Spleen (tissue), 11 donors: ENCODE data around the gene NHERF1. TPM values are rescaled to one million over a fixed set of nuclear protein-coding genes. Genes with fewer than 3 reads are reported as not detected.

ENCODE experiments used
- DNase-seq: peaks from one replicate; pipeline ENCODE4 v3.0.0-alpha.2; 2020
- H3K27ac ChIP-seq, 8 donors: fragments of 200-600 bp; sonication (generic) in 7 of 8; 1 replicate in 4 of 8; 2 replicates in 4 of 8; pipeline versions ENCODE4 v1.5.0 to v1.8.0; 2016 to 2021; ENCODE audit warnings: inconsistent platforms in 4 of 8, mild to moderate bottlenecking in 4 of 8, moderate library complexity in 1 of 8
- H3K27me3 ChIP-seq, 7 donors: fragments of 200-600 bp; sonication (generic) in 6 of 7; replicated peaks in 1 of 7; 1 replicate in 4 of 7; 2 replicates in 3 of 7; pipeline versions ENCODE4 v1.5.0 to v1.8.0; 2016 to 2021; ENCODE audit warnings: inconsistent platforms in 3 of 7, mild to moderate bottlenecking in 1 of 7
- H3K36me3 ChIP-seq, 6 donors: fragments of 200-600 bp; sonication (generic) in 5 of 6; 1 replicate in 4 of 6; 2 replicates in 2 of 6; pipeline versions ENCODE4 v1.5.0 to v1.8.0; 2016 to 2021; ENCODE audit warnings: inconsistent platforms in 2 of 6
- H3K4me1 ChIP-seq, 6 donors: fragments of 200-600 bp; sonication (generic) in 5 of 6; 1 replicate in 3 of 6; 2 replicates in 3 of 6; pipeline versions ENCODE4 v1.5.0 to v1.8.0; 2016 to 2021; ENCODE audit warnings: inconsistent platforms in 3 of 6
- H3K4me3 ChIP-seq, 8 donors: fragments of 200-600 bp; sonication (generic) in 7 of 8; 1 replicate in 4 of 8; 2 replicates in 4 of 8; pipeline versions ENCODE4 v1.5.0 to v1.8.0; 2016 to 2021; ENCODE audit warnings: inconsistent platforms in 4 of 8, mild to moderate bottlenecking in 4 of 8, moderate library complexity in 2 of 8
- H3K9me3 ChIP-seq, 8 donors: fragments of 200-600 bp; sonication (generic) in 7 of 8; 1 replicate in 4 of 8; 2 replicates in 4 of 8; pipeline versions ENCODE4 v1.5.0 to v1.8.0; 2016 to 2021; ENCODE audit warnings: inconsistent platforms in 4 of 8
- CTCF ChIP-seq, 11 experiments: fragments of 200-600 bp in 7 of 11; fragments of 450-650 bp in 4 of 11; sonication (generic) in 4 of 11; IDR thresholded peaks in 8 of 11; conservative IDR thresholded peaks in 3 of 11; 1 replicate in 7 of 11; 2 replicates in 4 of 11; pipeline versions ENCODE4 v1.4.0 to v1.8.0; 2016 to 2021; ENCODE audit warnings: antibody characterized with exemption in 11 of 11, inconsistent platforms in 4 of 11, mild to moderate bottlenecking in 1 of 11
- POLR2A ChIP-seq, 3 donors: fragments of 450-650 bp; IDR thresholded peaks; one replicate each; pipeline ENCODE4 v1.5.1; 2017; ENCODE audit warnings: antibody characterized with exemption in 3 of 3, mild to moderate bottlenecking in 1 of 3
- POLR2AphosphoS5 ChIP-seq, 3 donors: sonication (generic); formaldehyde crosslinking; IDR thresholded peaks; one replicate each; pipeline ENCODE4 v1.5.1; 2017; ENCODE audit warnings: antibody characterized with exemption in 3 of 3
- WGBS, 5 donors: extraction: QIAGEN DNeasy Blood & Tissue Kit in 3 of 5; methylation state at CpG; one replicate each; pipeline versions ENCODE4 v1.1.5 to v1.1.7; 2013 to 2018; 5-methylcytosine and 5-hydroxymethylcytosine counted together
- intact Hi-C: fragments of 100-400 bp; cut with DNase I; formaldehyde crosslinking; loops from one replicate; pipeline ENCODE4 v1.15.0; 2023; ENCODE audit warnings: low total_unique reads
- polyA plus RNA-seq, 3 donors: library from polyadenylated mRNA; stranded (reverse); fragments of 200-250 nt; gene quantifications; one replicate each; pipeline ENCODE4 v1.2.1, GENCODE V29; 2013
- total RNA-seq, 7 donors: library from RNA; depleted of rRNA in 3 of 7; stranded (reverse); fragments of >200 nt in 3 of 7; fragmentation: NEBNext Ultra II Directional in 4 of 7; extraction: Animal tissue kit (Norgen Biotek cat#: 25700) in 4 of 7; gene quantifications; one replicate each; pipeline versions ENCODE4 v1.1.0 to v1.2.1, GENCODE V29; 2016 to 2021
- donor health status: healthy with polysubstance abuse.
- donor health status: DM: no; HTN: no; CAD: no; lungs with moderate emphysema.
- donor health status: DM: no; HTN: no; CAD: no.
- donor health status: Bipolar disorder and iron deficiency.
- donor health status: healthy.
- donor health status: DM: no; HTN: no; CAD: no.
- donor health status: DM: yes; HTN: yes; CAD: no.

The NHERF1 gene
- total and polyA plus RNA-seq, 10 donors: 28.7 to 85.6 (median 52.0) TPM

- H3K4me1 ChIP-seq: peaks cover 0 to 12% (median 0%) of the 10 kb centered on the region in 6 donors
- intact Hi-C loops: no loop called here
These were observed 55.5 kb downstream of the NHERF1 start for GRCh38 chr17:74803971-74804370.

GRCh38 chr17:74804683-74805082, 56.3 kb downstream of the NHERF1 start:
- intact Hi-C loops: no loop called here
- no peaks in the 10 kb centered on the region for H3K9me3 ChIP-seq
- peaks cover 0 to 93% (median 34%) of the 10 kb centered on the region in 6 donors for H3K36me3 ChIP-seq
- WGBS, 5 donors: 83 to 99% (median 95%) methylated on average over 6 to 7 of the region's 7 CpGs
- no peak overlapping the region for H3K4me3 ChIP-seq
- no peak for DNase-seq
- no peaks in the 10 kb centered on the region for H3K27me3 ChIP-seq
- H3K4me1 ChIP-seq: peaks cover 0 to 17% (median 0%) of the 10 kb centered on the region in 6 donors
- no peak overlapping the region for H3K27ac ChIP-seq
- TF ChIP-seq CTCF (IDR thresholded peaks at IDR 0.05 in 8 of 11, conservative IDR thresholded peaks at IDR 0.05 in 3 of 11) (no peak), POLR2A (IDR thresholded peaks at IDR 0.05) (no peak), POLR2AphosphoS5 (IDR thresholded peaks at IDR 0.05) (no peak)

More at GRCh38 chr17:74803971-74804370, 55.5 kb downstream of the NHERF1 start:
- 90 to 97% (median 94%) methylated on average over 5 of the region's 5 CpGs for WGBS, 5 donors
- TF ChIP-seq POLR2AphosphoS5 (IDR thresholded peaks at IDR 0.05): no peak
- no peak for TF ChIP-seq CTCF (IDR thresholded peaks at IDR 0.05 in 8 of 11, conservative IDR thresholded peaks at IDR 0.05 in 3 of 11)
- TF ChIP-seq POLR2A (IDR thresholded peaks at IDR 0.05): no peak
- Histone ChIP-seq H3K36me3 (peaks cover 0 to 95% (median 40%) of the 10 kb centered on the region in 6 donors), H3K27ac (no peak overlapping the region), H3K9me3 (no peaks in the 10 kb centered on the region), H3K27me3 (no peaks in the 10 kb centered on the region), H3K4me3 (no peak overlapping the region)
- DNase-seq: no peak

- Histone ChIP-seq H3K36me3 (peaks cover 0 to 93% (median 31%) of the 10 kb centered on the region in 6 donors), H3K27ac (no peak overlapping the region), H3K4me3 (no peak overlapping the region), H3K9me3 (no peaks in the 10 kb centered on the region), H3K4me1 (peaks cover 0 to 21% (median 1%) of the 10 kb centered on the region in 6 donors), H3K27me3 (no peaks in the 10 kb centered on the region)
- intact Hi-C loops: no loop called here
- no peak for DNase-seq
- WGBS, 5 donors: 78 to 88% (median 85%) methylated on average over 10 to 15 of the region's 15 CpGs
- TF ChIP-seq POLR2AphosphoS5 (IDR thresholded peaks at IDR 0.05) (no peak), POLR2A (IDR thresholded peaks at IDR 0.05) (no peak), CTCF (IDR thresholded peaks at IDR 0.05 in 8 of 11, conservative IDR thresholded peaks at IDR 0.05 in 3 of 11) (no peak)
These were observed 57.2 kb downstream of the NHERF1 start for GRCh38 chr17:74805591-74805991.

GRCh38 chr17:74806334-74806733, 57.9 kb downstream of the NHERF1 start:
- peaks cover 0 to 92% (median 27%) of the 10 kb centered on the region in 6 donors for H3K36me3 ChIP-seq
- no peak overlapping the region for H3K4me3 ChIP-seq
- H3K9me3 ChIP-seq: no peaks in the 10 kb centered on the region
- H3K4me1 ChIP-seq: peaks cover 0 to 25% (median 2%) of the 10 kb centered on the region in 6 donors
- TF ChIP-seq POLR2A (IDR thresholded peaks at IDR 0.05) (no peak), CTCF (IDR thresholded peaks at IDR 0.05 in 8 of 11, conservative IDR thresholded peaks at IDR 0.05 in 3 of 11) (no peak), POLR2AphosphoS5 (IDR thresholded peaks at IDR 0.05) (no peak)
- no peaks in the 10 kb centered on the region for H3K27me3 ChIP-seq
- intact Hi-C loops: no loop called here
- H3K27ac ChIP-seq: no peak overlapping the region
- WGBS, 5 donors: 91 to 96% (median 94%) methylated on average over 10 of the region's 10 CpGs
- DNase-seq: no peak
